ENCODE data around the gene SCYL3. TPM values are rescaled to one million over a fixed set of nuclear protein-coding genes. Genes with fewer than 3 reads are reported as not detected.

Gene SCYL3
- polyA plus RNA-seq, 1 of the 3 experiments (the other 2 are of a cell fraction), result 5.9 TPM

GRCh38 chr1:169804941-169805340, 88.8 kb downstream of the SCYL3 start:
- Histone ChIP-seq H3K9me2 (no peaks in the 10 kb centered on the region), H3K27ac (ENCODE audit: low read depth in 2 of 2, low read length in 1 of 2) (no peak overlapping the region), H4K20me1 (ENCODE audit: insufficient read depth) (no peaks in the 10 kb centered on the region), H3K79me2 (ENCODE audit: insufficient read depth) (peaks cover 12% of the 10 kb centered on the region; the same call in 1 of the 2 replicates), H3K36me3 (replicated peaks in 1 of 2; ENCODE audit: control insufficient read depth in 1 of 2, insufficient read depth in 2 of 2, low read length in 1 of 2) (peaks cover 22 to 61% of the 10 kb centered on the region in 2 experiments), H2AFZ (ENCODE audit: low read depth) (no peak overlapping the region), H3K9ac (no peak overlapping the region), H3K4me1 (ENCODE audit: control insufficient read depth in 1 of 2, insufficient read depth in 2 of 2, low read depth in 1 of 2, low read length in 1 of 2) (no peaks in the 10 kb centered on the region), H3F3A (replicated peaks; ENCODE audit: insufficient read depth) (peaks cover 6% of the 10 kb centered on the region), H3K4me3 (ENCODE audit: low read depth in 2 of 2, low read length in 1 of 2) (no peak overlapping the region), H3K27me3 (ENCODE audit: insufficient read depth) (no peaks in the 10 kb centered on the region), H3K9me3 (no peaks in the 10 kb centered on the region), H3K4me2 (no peak overlapping the region)
- CTCF ChIA-PET, result no interaction called here
- WGBS (ENCODE audit: low lambda C conversion rate), result 95% methylated on average over 2 of the region's 2 CpGs
- POLR2A ChIA-PET, result no interaction called here
- TF ChIP-seq YY1 (IDR thresholded peaks at IDR 0.05; ENCODE audit: low read depth) (no peak), FOXM1 (IDR thresholded peaks at IDR 0.05; ENCODE audit: low read depth) (no peak), RXRA (IDR thresholded peaks at IDR 0.05; ENCODE audit: borderline replicate concordance, low read depth) (no peak), POLR2AphosphoS5 (IDR thresholded peaks at IDR 0.05; ENCODE audit: low read depth, low read length) (no peak), ELF1 (IDR thresholded peaks at IDR 0.05) (no peak), USF1 (IDR thresholded peaks at IDR 0.05; ENCODE audit: borderline replicate concordance, low read depth) (no peak), RFX5 (IDR thresholded peaks at IDR 0.05; ENCODE audit: low read length) (no peak), TCF12 (IDR thresholded peaks at IDR 0.05) (no peak), SIN3A (IDR thresholded peaks at IDR 0.05; ENCODE audit: borderline replicate concordance, low read depth, low read length) (no peak), PBX3 (IDR thresholded peaks at IDR 0.05) (no peak), MXI1 (IDR thresholded peaks at IDR 0.05; ENCODE audit: low read depth, low read length) (no peak), USF2 (IDR thresholded peaks at IDR 0.05; ENCODE audit: borderline replicate concordance, low read depth, low read length) (no peak), EZH2phosphoT487 (IDR thresholded peaks at IDR 0.05; ENCODE audit: borderline replicate concordance, low read depth) (no peak), NFIC (IDR thresholded peaks at IDR 0.05; ENCODE audit: borderline replicate concordance) (no peak), RCOR1 (IDR thresholded peaks at IDR 0.05; ENCODE audit: low read length) (no peak)
- DNase-seq, result no peak

- Histone ChIP-seq H2AFZ (ENCODE audit: low read depth) (no peak overlapping the region), H3K4me2 (no peak overlapping the region), H3K27me3 (ENCODE audit: insufficient read depth) (no peaks in the 10 kb centered on the region), H4K20me1 (ENCODE audit: insufficient read depth) (no peaks in the 10 kb centered on the region), H3K36me3 (replicated peaks in 1 of 2; ENCODE audit: control insufficient read depth in 1 of 2, insufficient read depth in 2 of 2, low read length in 1 of 2) (peaks cover 18 to 50% of the 10 kb centered on the region in 2 experiments), H3K79me2 (ENCODE audit: insufficient read depth) (peaks cover 33% of the 10 kb centered on the region; the same call in 1 of the 2 replicates), H3K9me3 (no peaks in the 10 kb centered on the region), H3K9ac (no peak overlapping the region), H3F3A (replicated peaks; ENCODE audit: insufficient read depth) (peaks cover 6% of the 10 kb centered on the region), H3K27ac (ENCODE audit: low read depth in 2 of 2, low read length in 1 of 2) (no peak overlapping the region), H3K4me1 (ENCODE audit: control insufficient read depth in 1 of 2, insufficient read depth in 2 of 2, low read depth in 1 of 2, low read length in 1 of 2) (no peaks in the 10 kb centered on the region), H3K9me2 (no peaks in the 10 kb centered on the region), H3K4me3 (ENCODE audit: low read depth in 2 of 2, low read length in 1 of 2) (no peak overlapping the region)
- POLR2A ChIA-PET, result no interaction called here
- CTCF ChIA-PET, result no interaction called here
- no peak for DNase-seq
- TF ChIP-seq USF1 (IDR thresholded peaks at IDR 0.05; ENCODE audit: borderline replicate concordance, low read depth) (no peak), FOSL2 (IDR thresholded peaks at IDR 0.05; ENCODE audit: borderline replicate concordance, low read depth) (no peak), REST (IDR thresholded peaks at IDR 0.05; ENCODE audit: low read depth, low read length) (no peak), POLR2AphosphoS5 (IDR thresholded peaks at IDR 0.05; ENCODE audit: low read depth, low read length) (no peak), CHD2 (IDR thresholded peaks at IDR 0.05; ENCODE audit: low read length, partially characterized antibody) (no peak), JUND (IDR thresholded peaks at IDR 0.05) (no peak), RXRA (IDR thresholded peaks at IDR 0.05; ENCODE audit: borderline replicate concordance, low read depth) (no peak), NRF1 (IDR thresholded peaks at IDR 0.05; ENCODE audit: low read depth, low read length) (no peak), TAF1 (IDR thresholded peaks at IDR 0.05; ENCODE audit: borderline replicate concordance, low read depth, low read length) (no peak), GABPA (IDR thresholded peaks at IDR 0.05; ENCODE audit: low read depth) (no peak), NFIC (IDR thresholded peaks at IDR 0.05; ENCODE audit: borderline replicate concordance) (no peak), SMC3 (IDR thresholded peaks at IDR 0.05; ENCODE audit: low read depth, low read length) (no peak), FOXM1 (IDR thresholded peaks at IDR 0.05; ENCODE audit: low read depth) (no peak)
Observed at GRCh38 chr1:169802888-169803287, 90.8 kb downstream of the SCYL3 start.

Data from SK-N-SH (cell line).